ENCODE results near the gene MSANTD1. TPM values are rescaled to one million over a fixed set of nuclear protein-coding genes. Genes with fewer than 3 reads are reported as not detected.

Gene MSANTD1
- total RNA-seq, 1 experiment from 2014 or later, result 1.4 TPM

DNA sequence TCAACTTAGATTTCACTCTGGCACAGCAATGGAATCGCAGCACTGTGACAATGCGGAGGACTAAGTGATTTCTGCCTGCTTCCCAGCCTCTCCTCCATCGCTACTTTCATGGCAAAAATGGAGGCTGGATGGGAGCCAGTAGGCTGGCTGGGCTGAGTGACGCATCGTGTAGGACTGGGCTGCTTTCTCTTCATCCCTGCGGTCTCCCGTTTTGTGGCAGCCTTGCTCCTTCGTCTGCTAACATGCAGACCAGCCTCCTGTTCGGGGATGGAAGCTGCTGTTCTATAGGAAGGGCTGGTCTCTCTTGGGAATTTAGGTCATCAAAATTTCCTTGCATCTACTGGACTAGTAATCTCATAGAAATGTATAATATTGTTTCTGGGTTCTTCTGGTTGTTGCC, 28.0 kb downstream of the MSANTD1 start:
- no peak overlapping the region for H3K27ac Mint-ChIP-seq (ENCODE audit: unreplicated experiment)
- BruUV-seq (replicated peaks), result no TSS peak
- H3K4me3 Mint-ChIP-seq (ENCODE audit: low read depth, unreplicated experiment), result no peak overlapping the region
- intact Hi-C loops (cut with micrococcal nuclease; ENCODE audit: unreplicated experiment), result no loop called here
- H3K9me3 Mint-ChIP-seq (ENCODE audit: low read depth, unreplicated experiment), result no peaks in the 10 kb centered on the region
- no peaks in the 10 kb centered on the region for H3K4me1 Mint-ChIP-seq (ENCODE audit: low read depth, unreplicated experiment)
- CTCF ChIA-PET, result no interaction called here
- no peaks in the 10 kb centered on the region for H3K36me3 Mint-ChIP-seq (ENCODE audit: insufficient read depth, unreplicated experiment)
- TF ChIP-seq, protein P1, sequence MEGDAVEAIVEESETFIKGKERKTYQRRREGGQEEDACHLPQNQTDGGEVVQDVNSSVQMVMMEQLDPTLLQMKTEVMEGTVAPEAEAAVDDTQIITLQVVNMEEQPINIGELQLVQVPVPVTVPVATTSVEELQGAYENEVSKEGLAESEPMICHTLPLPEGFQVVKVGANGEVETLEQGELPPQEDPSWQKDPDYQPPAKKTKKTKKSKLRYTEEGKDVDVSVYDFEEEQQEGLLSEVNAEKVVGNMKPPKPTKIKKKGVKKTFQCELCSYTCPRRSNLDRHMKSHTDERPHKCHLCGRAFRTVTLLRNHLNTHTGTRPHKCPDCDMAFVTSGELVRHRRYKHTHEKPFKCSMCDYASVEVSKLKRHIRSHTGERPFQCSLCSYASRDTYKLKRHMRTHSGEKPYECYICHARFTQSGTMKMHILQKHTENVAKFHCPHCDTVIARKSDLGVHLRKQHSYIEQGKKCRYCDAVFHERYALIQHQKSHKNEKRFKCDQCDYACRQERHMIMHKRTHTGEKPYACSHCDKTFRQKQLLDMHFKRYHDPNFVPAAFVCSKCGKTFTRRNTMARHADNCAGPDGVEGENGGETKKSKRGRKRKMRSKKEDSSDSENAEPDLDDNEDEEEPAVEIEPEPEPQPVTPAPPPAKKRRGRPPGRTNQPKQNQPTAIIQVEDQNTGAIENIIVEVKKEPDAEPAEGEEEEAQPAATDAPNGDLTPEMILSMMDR (IDR thresholded peaks at IDR 0.05; ENCODE audit: unreplicated experiment), result no peak
- no peaks in the 10 kb centered on the region for H3K27me3 Mint-ChIP-seq (ENCODE audit: unreplicated experiment)
- no peak for DNase-seq

DNA sequence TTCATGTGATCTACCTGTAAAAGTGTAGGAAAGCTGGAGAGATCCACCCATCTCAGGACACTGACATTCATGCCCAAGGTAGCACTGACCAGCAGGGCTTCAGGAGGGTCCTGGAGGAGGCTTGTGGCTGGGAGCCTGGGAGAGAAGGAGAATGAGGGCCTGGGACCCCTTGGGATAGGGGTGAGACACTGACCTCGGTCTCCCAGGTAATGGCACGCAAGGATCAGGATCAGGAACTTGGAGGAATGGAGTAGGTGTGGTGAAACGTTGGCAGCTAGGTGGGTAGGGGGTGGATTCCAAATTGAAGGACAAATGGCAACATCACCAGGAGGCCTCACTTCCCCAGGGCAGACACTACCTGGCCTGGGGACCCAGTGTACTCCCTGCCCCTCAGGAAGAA, 31.5 kb downstream of the MSANTD1 start:
- no TSS peak for BruUV-seq (replicated peaks)
- H3K36me3 Mint-ChIP-seq (ENCODE audit: insufficient read depth, unreplicated experiment), result no peaks in the 10 kb centered on the region
- CTCF ChIA-PET, result no interaction called here
- H3K9me3 Mint-ChIP-seq (ENCODE audit: low read depth, unreplicated experiment), result no peaks in the 10 kb centered on the region
- peaks cover 11% of the 10 kb centered on the region for H3K27me3 Mint-ChIP-seq (ENCODE audit: unreplicated experiment)
- no peak overlapping the region for H3K27ac Mint-ChIP-seq (ENCODE audit: unreplicated experiment)
- no peak overlapping the region for H3K4me3 Mint-ChIP-seq (ENCODE audit: low read depth, unreplicated experiment)
- intact Hi-C loops (cut with micrococcal nuclease; ENCODE audit: unreplicated experiment), result no loop called here
- H3K4me1 Mint-ChIP-seq (ENCODE audit: low read depth, unreplicated experiment), result no peaks in the 10 kb centered on the region
- DNase-seq, result no peak
- TF ChIP-seq, protein P1 (IDR thresholded peaks at IDR 0.05; ENCODE audit: unreplicated experiment), result no peak

DNA sequence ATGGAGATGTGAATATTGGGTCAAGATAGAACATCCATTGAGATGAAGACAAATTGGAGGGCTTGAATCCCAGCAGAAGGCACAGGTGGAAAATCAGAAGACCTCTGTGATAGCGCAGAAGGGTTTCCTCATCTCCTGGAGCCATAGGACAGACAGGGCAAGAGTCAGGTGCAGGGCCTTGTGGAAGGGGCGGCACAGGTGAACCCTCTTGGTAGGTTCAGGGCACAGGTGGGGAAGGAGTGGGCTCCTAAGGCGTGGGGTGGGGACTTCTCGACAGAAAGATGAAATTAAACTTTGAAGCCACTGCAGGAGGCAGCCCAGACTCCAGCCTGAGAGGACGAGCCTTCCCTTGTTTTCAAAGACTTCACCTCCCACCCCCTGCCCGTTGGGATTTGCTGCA, 34.5 kb downstream of the MSANTD1 start:
- intact Hi-C loops (cut with micrococcal nuclease; ENCODE audit: unreplicated experiment), result no loop called here
- CTCF ChIA-PET, result no interaction called here
- no peak overlapping the region for H3K4me3 Mint-ChIP-seq (ENCODE audit: low read depth, unreplicated experiment)
- H3K9me3 Mint-ChIP-seq (ENCODE audit: low read depth, unreplicated experiment), result no peaks in the 10 kb centered on the region
- peaks cover 5% of the 10 kb centered on the region for H3K36me3 Mint-ChIP-seq (ENCODE audit: insufficient read depth, unreplicated experiment)
- peaks cover 25% of the 10 kb centered on the region for H3K27me3 Mint-ChIP-seq (ENCODE audit: unreplicated experiment)
- H3K27ac Mint-ChIP-seq (ENCODE audit: unreplicated experiment), result no peak overlapping the region
- DNase-seq, result no peak
- H3K4me1 Mint-ChIP-seq (ENCODE audit: low read depth, unreplicated experiment), result no peaks in the 10 kb centered on the region
- no TSS peak for BruUV-seq (replicated peaks)
- TF ChIP-seq, protein P1 (IDR thresholded peaks at IDR 0.05; ENCODE audit: unreplicated experiment), result no peak

DNA sequence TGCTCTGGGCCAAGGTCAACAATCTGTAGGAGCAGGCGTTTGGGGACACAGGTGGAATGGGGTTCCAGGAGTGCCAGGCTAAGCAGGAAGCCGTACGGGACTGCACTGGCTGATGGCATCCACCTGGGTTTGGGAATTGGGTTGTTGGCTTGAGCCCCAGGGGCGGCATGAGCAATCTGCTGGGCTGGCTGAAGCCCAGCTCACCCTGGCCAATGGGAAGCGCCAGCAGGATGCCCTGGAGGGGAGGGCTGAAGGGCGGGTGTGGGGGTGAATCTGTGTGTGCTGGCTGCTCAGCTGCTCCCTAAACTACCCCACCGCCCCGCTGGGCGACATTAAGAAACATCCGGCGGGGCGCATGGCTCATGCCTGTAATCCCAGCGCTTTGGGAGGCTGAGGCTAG, 35.0 kb downstream of the MSANTD1 start:
- H3K36me3 Mint-ChIP-seq (ENCODE audit: insufficient read depth, unreplicated experiment), result peaks cover 5% of the 10 kb centered on the region
- no TSS peak for BruUV-seq (replicated peaks)
- TF ChIP-seq, protein P1 (IDR thresholded peaks at IDR 0.05; ENCODE audit: unreplicated experiment), result no peak
- peaks cover 25% of the 10 kb centered on the region for H3K27me3 Mint-ChIP-seq (ENCODE audit: unreplicated experiment)
- no peak for DNase-seq
- no peaks in the 10 kb centered on the region for H3K9me3 Mint-ChIP-seq (ENCODE audit: low read depth, unreplicated experiment)
- H3K4me1 Mint-ChIP-seq (ENCODE audit: low read depth, unreplicated experiment), result no peaks in the 10 kb centered on the region
- H3K27ac Mint-ChIP-seq (ENCODE audit: unreplicated experiment), result no peak overlapping the region
- no peak overlapping the region for H3K4me3 Mint-ChIP-seq (ENCODE audit: low read depth, unreplicated experiment)
- intact Hi-C loops (cut with micrococcal nuclease; ENCODE audit: unreplicated experiment), result no loop called here
- CTCF ChIA-PET, result no interaction called here

All from Calu3 (cell line).